Endodermal cell (in vitro differentiated cells): ENCODE measurements around the gene TOP3B. TPM values are rescaled to one million over a fixed set of nuclear protein-coding genes. Genes with fewer than 3 reads are reported as not detected.

Experiments used
- DNase-seq: peaks from one replicate; pipeline ENCODE4 v3.0.0-alpha.2; 2017
- H3K27ac ChIP-seq: 2 replicates; pipeline ENCODE4 v1.5.1; 2013; ENCODE audit warnings: mild to moderate bottlenecking, low read depth, low read length, moderate library complexity
- H3K27me3 ChIP-seq: 2 replicates; pipeline ENCODE4 v1.6.1; 2013; ENCODE audit warnings: mild to moderate bottlenecking, low read length, moderate library complexity; ENCODE audit not compliant: insufficient read depth, control insufficient read depth, poor library complexity, severe bottlenecking
- H3K36me3 ChIP-seq: 2 replicates; pipeline ENCODE4 v1.7.0; 2013; ENCODE audit warnings: mild to moderate bottlenecking, low read length, moderate library complexity; ENCODE audit not compliant: control insufficient read depth, insufficient read depth
- H3K4me1 ChIP-seq: one replicate; pipeline ENCODE4 v1.7.0; 2013; ENCODE audit warnings: low read length; ENCODE audit not compliant: control insufficient read depth, insufficient read depth
- H3K4me3 ChIP-seq: 2 replicates; pipeline ENCODE4 v1.5.1; 2013; ENCODE audit warnings: mild to moderate bottlenecking, low read length, moderate library complexity
- H3K9ac ChIP-seq: 2 replicates; pipeline ENCODE4 v1.6.1; 2013; ENCODE audit warnings: mild to moderate bottlenecking, low read length, moderate library complexity; ENCODE audit not compliant: poor library complexity, severe bottlenecking; ENCODE audit errors: extremely low read depth
- H3K9me3 ChIP-seq: 2 replicates; pipeline ENCODE4 v1.6.1; 2013; ENCODE audit warnings: mild to moderate bottlenecking, low read length, moderate library complexity; ENCODE audit not compliant: control insufficient read depth
- H3K27ac Mint-ChIP-seq: 2 replicates; pipeline ENCODE4 v1.8.0; 2020; ENCODE audit warnings: mixed read lengths
- H3K27me3 Mint-ChIP-seq: 2 replicates; pipeline ENCODE4 v1.8.0; 2021; ENCODE audit warnings: mild to moderate bottlenecking, mixed read lengths; ENCODE audit not compliant: insufficient read depth
- H3K36me3 Mint-ChIP-seq: 2 replicates; pipeline ENCODE4 v1.8.0; 2020; ENCODE audit warnings: low read depth, mixed read lengths
- H3K4me1 Mint-ChIP-seq: 2 replicates; pipeline ENCODE4 v1.8.0; 2020; ENCODE audit warnings: mixed read lengths
- H3K4me3 Mint-ChIP-seq: 2 replicates; pipeline ENCODE4 v1.8.0; 2020; ENCODE audit warnings: mild to moderate bottlenecking, moderate library complexity, mixed read lengths
- H3K9me3 Mint-ChIP-seq: 2 replicates; pipeline ENCODE4 v1.8.0; 2020; ENCODE audit warnings: mild to moderate bottlenecking, mixed read lengths
- CTCF ChIP-seq: fragments of 200-600 bp; sonication (generic); conservative IDR thresholded peaks from 2 replicates; pipeline ENCODE4 v1.5.0; 2021; ENCODE audit warnings: antibody characterized with exemption, mild to moderate bottlenecking
- WGBS, 2 experiments: methylation state at CpG; one replicate each; pipeline versions ENCODE4 v1.1.5 to v1.1.7; 2013; ENCODE audit warnings: missing lambda C conversion rate in 2 of 2, mixed read lengths in 1 of 2; ENCODE audit not compliant: insufficient coverage in 1 of 2, insufficient read length in 1 of 2; 5-methylcytosine and 5-hydroxymethylcytosine counted together
- total RNA-seq, 2 donors: library from RNA; stranded (reverse); fragmentation: NEBNext Ultra II Directional in 1 of 2; extraction: Animal tissue kit (Norgen Biotek cat#: 25700) in 1 of 2; gene quantifications; 2 replicates in 1 of 2; 3 replicates in 1 of 2; pipeline ENCODE4 v1.2.1, GENCODE V29; 2021

Gene TOP3B
- total RNA-seq, 2 donors from 2014 or later, result 68.8 to 71.9 TPM

- no peaks in the 10 kb centered on the region for H3K36me3 ChIP-seq
- WGBS, 2 experiments, result 96 to 97% methylated on average over 7 of the region's 7 CpGs
- DNase-seq, result no peak
- H3K4me3 ChIP-seq, result no peak overlapping the region
- H3K9me3 Mint-ChIP-seq, result no peaks in the 10 kb centered on the region
- TF ChIP-seq CTCF, result no peak
- H3K27me3 ChIP-seq, result no peaks in the 10 kb centered on the region
- H3K9me3 ChIP-seq, result no peaks in the 10 kb centered on the region
- H3K27ac ChIP-seq, result no peak overlapping the region
- H3K4me1 Mint-ChIP-seq, result peaks cover 17% of the 10 kb centered on the region
- no peaks in the 10 kb centered on the region for H3K36me3 Mint-ChIP-seq
- peaks cover 14% of the 10 kb centered on the region for H3K4me1 ChIP-seq
- H3K27me3 Mint-ChIP-seq, result peaks cover 19% of the 10 kb centered on the region
- H3K27ac Mint-ChIP-seq, result no peak overlapping the region
- no peak overlapping the region for H3K4me3 Mint-ChIP-seq
- H3K9ac ChIP-seq, result no peak overlapping the region
Observed at GRCh38 chr22:22019659-22020424, 37.3 kb upstream of the TOP3B start.

GRCh38 chr22:22018825-22019658, 36.5 kb upstream of the TOP3B start:
- Histone ChIP-seq H3K9me3 (no peaks in the 10 kb centered on the region), H3K4me3 (no peak overlapping the region), H3K27me3 (no peaks in the 10 kb centered on the region), H3K9ac (no peak overlapping the region), H3K36me3 (no peaks in the 10 kb centered on the region), H3K4me1 (peaks cover 14% of the 10 kb centered on the region), H3K27ac (no peak overlapping the region)
- Mint-ChIP-seq H3K4me3 (no peak overlapping the region), H3K4me1 (peaks cover 17% of the 10 kb centered on the region), H3K9me3 (no peaks in the 10 kb centered on the region), H3K36me3 (no peaks in the 10 kb centered on the region), H3K27me3 (peaks cover 22% of the 10 kb centered on the region), H3K27ac (no peak overlapping the region)
- WGBS, 2 experiments, result 85 to 96% methylated on average over 4 to 10 of the region's 10 CpGs
- DNase-seq, result no peak
- TF ChIP-seq CTCF, result no peak

- Mint-ChIP-seq H3K27me3 (peaks cover 34% of the 10 kb centered on the region), H3K36me3 (no peaks in the 10 kb centered on the region), H3K4me1 (peaks cover 7% of the 10 kb centered on the region), H3K4me3 (no peak overlapping the region), H3K27ac (no peak overlapping the region), H3K9me3 (peaks cover 3% of the 10 kb centered on the region)
- Histone ChIP-seq H3K27ac (no peak overlapping the region), H3K9ac (no peak overlapping the region), H3K27me3 (peaks cover 7% of the 10 kb centered on the region), H3K4me1 (peaks cover 4% of the 10 kb centered on the region), H3K4me3 (no peak overlapping the region), H3K36me3 (no peaks in the 10 kb centered on the region), H3K9me3 (no peaks in the 10 kb centered on the region)
- DNase-seq, result no peak
- no peak for TF ChIP-seq CTCF
- WGBS, 2 experiments, result 93 to 100% methylated on average over 1 to 3 of the region's 3 CpGs
Observed at GRCh38 chr22:22015631-22016030, 33.0 kb upstream of the TOP3B start.
